Activated CD8-positive, alpha-beta memory T cell treated with anti-CD3 and anti-CD28 coated beads, Interleukin-2, amount 50 U/mL, for 4 hours (primary cell): ENCODE data around the gene FAM228A.

ENCODE experiments used
- DNase-seq: peaks from one replicate; pipeline ENCODE4 v3.0.0-alpha.2; 2020

FAM228A gene

GRCh38 chr2:24231461-24231881, 56.6 kb downstream of the FAM228A start:
- no peak for DNase-seq

- DNase-seq, result no peak
These were observed 58.5 kb downstream of the FAM228A start for GRCh38 chr2:24233321-24233720.

- DNase-seq, result no peak
These were observed 62.5 kb downstream of the FAM228A start for GRCh38 chr2:24237313-24237712.

GRCh38 chr2:24238158-24238557, 63.3 kb downstream of the FAM228A start:
- DNase-seq, result no peak

GRCh38 chr2:24239553-24239952, 64.7 kb downstream of the FAM228A start:
- no peak for DNase-seq
